Natural killer cell treated with Interleukin-12 subunit alpha and Interleukin-12 subunit beta and Interleukin-15 and Interleukin-18, amount 100 ng/mL, for 72 hours (primary cell): ENCODE measurements around the gene KLF18. TPM values are rescaled to one million over a fixed set of nuclear protein-coding genes. Genes with fewer than 3 reads are reported as not detected.
"Not testable (repeated sequence)": the region's sequence is repeated elsewhere in the genome, so short reads cannot be mapped to it uniquely, and the experiment has no call there.

Experiments used
- ATAC-seq, 2 donors: fragments of 150-1000 bp; cut with Tn5 transposase in 1 of 2; sonication (Bioruptor Pico), chemical (Tn5 transposase) in 1 of 2; 2 replicates each; pipeline ENCODE4 v1.10.0; 2021
- DNase-seq: peaks from one replicate; pipeline ENCODE4 v3.0.0; 2022; ENCODE audit warnings: low spot score
- H3K27ac Mint-ChIP-seq, 2 donors: 1 replicate in 1 of 2; 2 replicates in 1 of 2; pipeline ENCODE4 v1.8.0; 2022; ENCODE audit warnings: mixed read lengths in 2 of 2, mild to moderate bottlenecking in 1 of 2, moderate library complexity in 1 of 2
- H3K27me3 Mint-ChIP-seq, 2 donors: 1 replicate in 1 of 2; 2 replicates in 1 of 2; pipeline ENCODE4 v1.8.0; 2022; ENCODE audit warnings: mixed read lengths in 2 of 2
- H3K36me3 Mint-ChIP-seq: one replicate; pipeline ENCODE4 v1.8.0; 2022; ENCODE audit warnings: mixed read lengths
- H3K4me1 Mint-ChIP-seq, 2 donors: 1 replicate in 1 of 2; 2 replicates in 1 of 2; pipeline ENCODE4 v1.8.0; 2022; ENCODE audit warnings: low read depth in 2 of 2, mixed read lengths in 2 of 2, mild to moderate bottlenecking in 1 of 2
- H3K4me3 Mint-ChIP-seq: one replicate; pipeline ENCODE4 v1.8.0; 2022; ENCODE audit warnings: mixed read lengths
- H3K9me3 Mint-ChIP-seq: 2 replicates; pipeline ENCODE4 v1.8.0; 2022; ENCODE audit warnings: mixed read lengths
- total RNA-seq, 2 donors: library from RNA; stranded (reverse); gene quantifications; one replicate each; pipeline ENCODE4 v1.2.3, GENCODE V29; 2022

The KLF18 gene
- total RNA-seq, 2 donors from 2014 or later: not detected

DNA sequence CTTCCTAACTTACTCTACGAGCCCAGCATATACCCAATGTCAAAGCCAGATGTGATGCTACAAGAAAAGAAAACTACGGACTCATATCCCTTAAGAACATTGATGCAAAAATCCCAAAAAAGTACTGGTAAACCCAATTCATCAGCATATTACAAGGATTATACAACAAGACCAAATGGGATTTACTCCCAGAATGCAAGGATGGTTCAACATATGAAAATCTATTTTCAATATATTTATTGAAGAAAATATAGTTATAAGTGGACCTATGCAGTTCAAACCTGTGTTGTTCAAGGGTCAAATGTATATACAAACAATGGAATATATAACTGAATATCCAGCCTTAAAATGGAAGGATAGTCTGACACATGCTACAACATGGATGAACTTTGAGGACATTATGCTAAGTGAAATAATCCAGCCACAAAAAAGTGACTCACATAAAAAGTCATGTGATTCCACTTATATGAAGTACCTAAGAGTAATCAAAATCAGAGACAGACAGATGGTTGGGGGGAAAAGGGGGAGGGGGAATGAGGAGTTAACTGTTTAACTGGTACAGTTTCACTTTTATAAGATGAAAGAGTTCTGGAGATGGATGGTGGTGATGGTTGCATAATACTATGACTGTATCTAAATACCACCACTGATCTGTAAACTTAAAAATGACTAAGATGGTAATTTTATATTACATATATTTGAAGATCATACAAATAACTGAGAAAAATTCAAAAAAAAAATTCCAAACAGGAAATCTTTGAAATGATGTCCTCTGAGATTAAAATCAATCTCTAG lies 3.7 kb upstream of the KLF18 start:
- no peak for DNase-seq
- Mint-ChIP-seq H3K27ac (no peak overlapping the region), H3K4me3 (no peak overlapping the region), H3K4me1 (no peaks in the 10 kb centered on the region), H3K27me3 (peaks cover 10 to 15% of the 10 kb centered on the region in 2 donors), H3K9me3 (peaks cover 8% of the 10 kb centered on the region), H3K36me3 (peaks cover 17% of the 10 kb centered on the region)
- no peak for ATAC-seq

DNA sequence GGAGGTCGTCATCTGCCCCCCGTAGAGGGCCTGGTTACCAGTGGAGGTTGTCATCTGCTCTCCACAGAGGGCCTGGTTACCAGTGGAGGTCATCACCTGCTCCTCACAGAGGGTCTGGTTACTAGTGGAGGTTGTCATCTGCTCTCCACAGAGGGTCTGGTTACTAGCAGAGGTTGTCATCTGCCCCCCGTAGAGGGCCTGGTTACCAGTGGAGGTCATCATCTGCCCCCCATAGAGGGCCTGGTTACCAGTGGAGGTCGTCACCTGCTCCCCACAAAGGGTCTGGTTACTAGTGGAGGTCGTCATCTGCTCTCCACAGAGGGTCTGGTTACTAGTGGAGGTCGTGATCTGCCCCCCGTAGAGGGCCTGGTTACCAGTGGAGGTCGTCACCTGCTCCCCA lies 1.9 kb downstream of the KLF18 start:
- DNase-seq, ATAC-seq, H3K4me1 Mint-ChIP-seq, H3K27ac Mint-ChIP-seq, H3K4me3 Mint-ChIP-seq, H3K9me3 Mint-ChIP-seq, H3K36me3 Mint-ChIP-seq: not testable (repeated sequence)
- H3K27me3 Mint-ChIP-seq: peaks cover 3 to 19% of the 10 kb centered on the region in 2 donors

- Mint-ChIP-seq H3K36me3 (no peaks in the 10 kb centered on the region), H3K27me3 (peaks cover 7 to 21% of the 10 kb centered on the region in 2 donors), H3K4me3 (no peak overlapping the region), H3K4me1 (no peaks in the 10 kb centered on the region), H3K9me3 (no peaks in the 10 kb centered on the region), H3K27ac (no peak overlapping the region)
- no peak for ATAC-seq
- no peak for DNase-seq
These were observed 3.2 kb downstream of the KLF18 start for GRCh38 chr1:44138239-44138638.

- Mint-ChIP-seq H3K9me3 (no peaks in the 10 kb centered on the region), H3K36me3 (no peaks in the 10 kb centered on the region), H3K27me3 (peaks cover 14 to 15% of the 10 kb centered on the region in 2 donors), H3K4me3 (no peak overlapping the region), H3K4me1 (no peaks in the 10 kb centered on the region), H3K27ac (no peak overlapping the region)
- DNase-seq (no peak), ATAC-seq (no peak)
These were observed 5.5 kb downstream of the KLF18 start for GRCh38 chr1:44135886-44136285.

- Mint-ChIP-seq H3K27me3 (peaks cover 12 to 14% of the 10 kb centered on the region in 2 donors), H3K36me3 (no peaks in the 10 kb centered on the region), H3K9me3 (no peaks in the 10 kb centered on the region), H3K4me3 (no peak overlapping the region), H3K4me1 (no peaks in the 10 kb centered on the region), H3K27ac (no peak overlapping the region)
- ATAC-seq: no peak
- DNase-seq: no peak
These were observed 7.1 kb downstream of the KLF18 start for GRCh38 chr1:44134071-44134920.

DNA sequence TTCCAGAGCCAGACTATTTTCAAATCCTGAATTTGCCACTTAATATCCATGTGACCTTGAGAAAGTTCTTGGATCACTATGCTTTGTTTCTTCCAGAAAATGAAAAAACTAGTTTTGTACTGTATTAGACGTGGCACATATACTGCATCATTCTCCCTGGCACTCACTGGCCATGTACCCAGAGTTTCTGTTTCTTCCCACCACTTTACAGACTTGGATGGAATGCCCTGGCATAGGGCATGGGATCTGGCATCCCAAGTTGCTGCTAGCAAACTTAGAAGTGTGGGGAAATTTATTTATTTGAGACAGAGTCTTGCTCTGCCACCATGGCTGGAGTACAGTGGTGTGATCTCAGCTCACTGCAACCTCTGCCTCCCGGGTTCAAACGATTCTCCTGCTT lies 10.0 kb downstream of the KLF18 start:
- Mint-ChIP-seq H3K4me1 (no peaks in the 10 kb centered on the region), H3K27me3 (peaks cover 15 to 28% of the 10 kb centered on the region in 2 donors), H3K4me3 (no peak overlapping the region), H3K9me3 (no peaks in the 10 kb centered on the region), H3K27ac (no peak overlapping the region), H3K36me3 (no peaks in the 10 kb centered on the region)
- ATAC-seq (no peak), DNase-seq (no peak)

- Mint-ChIP-seq H3K4me1 (no peaks in the 10 kb centered on the region), H3K36me3 (no peaks in the 10 kb centered on the region), H3K27ac (no peak overlapping the region), H3K9me3 (no peaks in the 10 kb centered on the region), H3K4me3 (no peak overlapping the region), H3K27me3 (peaks cover 18 to 28% of the 10 kb centered on the region in 2 donors)
- DNase-seq (no peak), ATAC-seq (no peak)
These were observed 11.6 kb downstream of the KLF18 start for GRCh38 chr1:44129616-44130500.

- no peak for ATAC-seq
- Mint-ChIP-seq H3K36me3 (no peaks in the 10 kb centered on the region), H3K4me3 (no peak overlapping the region), H3K4me1 (no peaks in the 10 kb centered on the region), H3K9me3 (no peaks in the 10 kb centered on the region), H3K27me3 (peaks cover 14 to 38% of the 10 kb centered on the region in 2 donors), H3K27ac (no peak overlapping the region)
- no peak for DNase-seq
These were observed 21.0 kb downstream of the KLF18 start for GRCh38 chr1:44120398-44120949.

DNA sequence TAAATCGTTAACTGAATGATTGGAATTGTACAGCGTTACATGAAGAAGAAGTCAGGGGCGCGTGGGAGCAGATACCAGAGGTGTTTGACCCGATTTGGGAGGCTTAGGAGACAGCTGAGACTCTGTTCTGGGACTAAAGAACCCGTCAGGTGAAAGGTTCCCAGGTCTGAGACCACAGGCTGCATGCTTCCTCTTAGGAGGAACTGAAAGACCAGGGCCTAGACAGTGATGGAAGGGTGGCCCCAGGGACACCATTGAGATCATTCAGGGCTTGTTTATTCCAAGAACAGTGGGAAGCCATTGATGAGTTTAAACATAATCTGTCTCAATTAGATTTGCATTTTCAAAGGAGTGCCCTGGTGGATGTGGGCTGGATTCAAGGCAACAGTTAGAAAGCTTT lies 21.9 kb downstream of the KLF18 start:
- Mint-ChIP-seq H3K4me1 (no peaks in the 10 kb centered on the region), H3K9me3 (no peaks in the 10 kb centered on the region), H3K4me3 (no peak overlapping the region), H3K27me3 (peaks cover 14 to 39% of the 10 kb centered on the region in 2 donors), H3K36me3 (no peaks in the 10 kb centered on the region), H3K27ac (no peak overlapping the region)
- no peak for DNase-seq
- no peak for ATAC-seq

DNA sequence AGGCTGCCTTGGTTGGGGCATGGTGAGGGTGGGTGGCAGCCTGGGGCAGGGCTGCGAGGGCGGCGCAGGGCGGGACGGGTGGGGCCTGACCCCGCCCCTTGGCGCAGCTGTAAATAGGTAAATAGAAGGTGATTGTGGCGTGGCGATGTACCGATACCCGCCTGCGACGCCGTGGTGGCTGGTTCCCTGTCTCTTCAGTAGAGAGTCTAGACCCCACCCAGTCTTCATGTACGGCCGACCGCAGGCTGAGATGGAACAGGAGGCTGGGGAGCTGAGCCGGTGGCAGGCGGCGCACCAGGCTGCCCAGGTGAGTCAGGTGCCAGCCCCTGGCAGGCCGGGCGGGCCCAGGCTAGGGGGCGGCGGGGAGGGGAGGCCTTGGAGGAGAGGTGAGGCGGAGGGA lies 22.7 kb downstream of the KLF18 start, which contains the start of gene KLF17:
KLF17 (plus strand) TSS at position 140 of the 400 bp plus-strand sequence; CDS start at position 227, 87 bp downstream.
- Mint-ChIP-seq H3K4me1 (no peaks in the 10 kb centered on the region), H3K27ac (no peak within 1 kb of the TSS), H3K27me3 (peaks cover 19 to 45% of the 10 kb centered on the region in 2 donors), H3K9me3 (no peaks in the 10 kb centered on the region), H3K4me3 (no peak within 1 kb of the TSS), H3K36me3 (no peaks in the 10 kb centered on the region)
- no peak for ATAC-seq
- DNase-seq: no peak

GRCh38 chr1:44117272-44117671 lies 24.2 kb downstream of the KLF18 start:
- ATAC-seq, H3K27ac Mint-ChIP-seq, H3K36me3 Mint-ChIP-seq, H3K4me3 Mint-ChIP-seq, H3K9me3 Mint-ChIP-seq, DNase-seq, H3K4me1 Mint-ChIP-seq: not testable (repeated sequence)
- H3K27me3 Mint-ChIP-seq: peaks cover 18 to 48% of the 10 kb centered on the region in 2 donors

DNA sequence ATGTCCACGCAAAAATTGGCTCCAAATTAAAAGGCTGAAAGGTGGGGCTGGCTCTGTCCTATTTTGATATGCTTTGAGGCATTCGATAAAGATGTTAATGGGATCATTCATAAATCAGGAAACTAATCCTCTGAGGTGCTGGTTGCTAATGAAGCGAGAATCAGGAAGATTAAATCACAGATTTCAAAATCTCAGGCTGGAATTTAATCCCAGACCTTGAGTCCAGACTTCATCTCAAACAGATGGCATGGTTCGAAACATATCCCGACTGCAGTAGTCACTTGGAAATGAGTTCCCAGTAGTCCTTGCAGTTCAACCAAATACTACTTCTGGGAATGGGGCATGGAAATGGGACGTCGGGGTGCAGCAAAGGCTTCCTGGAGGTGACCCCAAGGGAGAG lies 27.3 kb downstream of the KLF18 start:
- Mint-ChIP-seq H3K27me3 (peaks cover 7 to 28% of the 10 kb centered on the region in 2 donors), H3K27ac (no peak overlapping the region), H3K9me3 (no peaks in the 10 kb centered on the region), H3K4me3 (no peak overlapping the region), H3K36me3 (no peaks in the 10 kb centered on the region), H3K4me1 (no peaks in the 10 kb centered on the region)
- ATAC-seq (no peak), DNase-seq (no peak)

DNA sequence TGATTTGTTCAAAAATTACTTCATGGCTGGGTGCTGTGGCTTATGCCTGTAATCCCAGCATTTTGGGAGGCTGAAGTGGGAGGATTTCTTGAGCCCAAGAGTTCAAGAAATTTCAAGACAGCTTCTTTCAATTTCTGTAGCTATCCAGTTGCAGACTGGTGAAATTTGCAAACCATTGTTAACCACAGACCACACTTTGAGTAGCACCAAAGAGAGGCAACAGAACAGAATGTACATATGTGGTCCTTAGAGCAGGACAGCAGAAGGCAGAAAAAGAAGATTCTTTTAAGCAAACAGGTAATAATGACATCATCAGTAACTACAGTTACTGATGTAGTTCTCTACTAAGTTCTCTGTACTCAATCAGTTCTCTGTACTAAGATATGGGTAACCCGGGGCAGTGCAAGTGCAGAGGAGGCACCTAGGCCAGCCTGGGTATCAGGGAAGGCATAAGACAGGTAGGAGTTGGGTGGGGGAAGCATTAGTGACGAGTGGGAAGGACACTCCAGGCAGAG lies 28.3 kb downstream of the KLF18 start:
- Mint-ChIP-seq H3K36me3 (no peaks in the 10 kb centered on the region), H3K27ac (no peak overlapping the region), H3K4me1 (no peaks in the 10 kb centered on the region), H3K4me3 (no peak overlapping the region), H3K9me3 (no peaks in the 10 kb centered on the region), H3K27me3 (peaks cover 9 to 30% of the 10 kb centered on the region in 2 donors)
- ATAC-seq (no peak), DNase-seq (no peak)
